ENCODE data around the gene COMP. TPM values are rescaled to one million over a fixed set of nuclear protein-coding genes. Genes with fewer than 3 reads are reported as not detected.

The COMP gene
- total RNA-seq, 1 experiment from 2014 or later: not detected

DNA sequence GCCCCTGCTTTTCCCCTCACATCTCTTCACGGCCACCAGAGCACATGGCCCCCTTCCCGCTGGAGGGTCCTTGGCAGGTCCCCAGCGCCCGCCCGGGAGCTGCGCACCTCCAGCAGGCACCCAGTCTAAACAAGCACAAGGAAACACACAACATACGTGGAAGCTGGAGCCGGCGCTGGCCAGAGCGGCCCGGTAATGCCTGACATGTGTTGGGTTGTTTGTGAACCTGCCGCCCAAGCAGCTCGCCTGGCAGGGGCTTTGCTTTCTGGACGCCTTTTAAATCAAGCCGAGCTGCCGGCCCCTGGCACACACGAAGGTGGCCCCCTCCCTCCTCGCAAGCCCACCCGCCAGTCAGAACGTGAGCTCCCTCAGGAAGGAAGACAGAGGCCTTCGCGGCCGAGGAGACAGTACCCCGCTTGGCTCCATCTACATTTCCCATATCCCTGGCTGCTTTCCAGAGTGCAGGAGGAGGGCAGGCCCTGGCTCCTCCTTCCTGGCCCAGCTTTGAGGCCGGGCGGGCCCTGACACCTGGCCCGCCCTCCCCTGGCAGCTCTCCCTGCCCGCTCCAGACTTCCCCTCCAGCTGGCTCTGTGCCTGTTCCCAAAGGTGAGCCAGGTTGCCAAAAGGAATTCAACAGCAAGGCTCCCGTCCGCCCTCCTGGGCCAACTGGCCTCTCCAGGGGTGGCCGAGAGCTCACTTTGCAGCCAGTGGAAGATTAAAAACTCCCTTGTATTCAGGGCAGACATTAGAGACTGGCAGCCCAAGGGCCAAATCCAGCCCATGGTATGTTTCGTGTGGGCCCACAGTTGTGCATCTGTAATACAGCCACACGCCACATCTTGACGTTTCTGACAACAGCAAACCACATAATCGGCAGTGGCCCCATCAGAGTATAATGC lies 28.7 kb downstream of the COMP start:
- no peak for DNase-seq (ENCODE audit: low read depth, low spot score)
- in situ Hi-C loops (cut with HindIII; ENCODE audit: low pct_unique_long_range_greater_than_20kb, low sequenced_read_pairs): no loop called here

DNA sequence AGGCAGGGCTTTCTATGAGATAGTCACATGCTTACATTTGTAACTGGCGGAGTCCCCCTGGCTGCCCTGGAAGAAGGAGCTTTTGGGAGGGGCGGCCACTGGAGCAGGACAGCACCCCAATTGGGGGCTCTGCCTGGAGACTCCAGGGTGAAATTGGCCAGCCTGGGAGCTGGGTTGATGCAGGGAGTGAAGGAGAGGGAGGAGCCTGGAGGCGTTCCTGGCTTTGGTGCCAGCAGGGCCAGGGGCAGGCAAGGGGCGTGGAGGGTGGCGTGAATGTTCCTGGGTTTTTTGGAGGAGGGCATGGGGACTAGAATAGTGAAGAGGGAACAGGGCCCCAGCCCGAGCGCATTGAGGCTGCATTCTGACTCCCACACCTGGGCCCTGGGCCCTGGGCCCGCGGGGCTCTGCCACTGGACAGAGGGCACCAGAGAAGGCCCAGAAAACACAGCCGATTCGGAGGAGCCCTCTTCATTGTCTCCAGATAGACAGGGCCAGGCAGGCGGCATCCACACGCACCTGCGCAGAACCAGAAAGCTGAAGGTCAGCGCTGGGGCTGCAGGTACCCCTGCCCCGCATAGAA lies 29.5 kb downstream of the COMP start:
- DNase-seq (ENCODE audit: low read depth, low spot score): no peak
- in situ Hi-C loops (cut with HindIII; ENCODE audit: low pct_unique_long_range_greater_than_20kb, low sequenced_read_pairs): no loop called here

GRCh38 chr19:18760440-18761383 lies 30.4 kb downstream of the COMP start:
- in situ Hi-C loops (cut with HindIII; ENCODE audit: low pct_unique_long_range_greater_than_20kb, low sequenced_read_pairs): no loop called here
- no peak for DNase-seq (ENCODE audit: low read depth, low spot score)

GRCh38 chr19:18759995-18760426 lies 31.1 kb downstream of the COMP start:
- in situ Hi-C loops (cut with HindIII; ENCODE audit: low pct_unique_long_range_greater_than_20kb, low sequenced_read_pairs): no loop called here
- DNase-seq (ENCODE audit: low read depth, low spot score): no peak

- in situ Hi-C loops (cut with HindIII; ENCODE audit: low pct_unique_long_range_greater_than_20kb, low sequenced_read_pairs): no loop called here
- no peak for DNase-seq (ENCODE audit: low read depth, low spot score)
Observed at GRCh38 chr19:18759304-18759994, 31.7 kb downstream of the COMP start.

GRCh38 chr19:18756896-18757295 lies 34.2 kb downstream of the COMP start:
- DNase-seq (ENCODE audit: low read depth, low spot score): no peak
- in situ Hi-C loops (cut with HindIII; ENCODE audit: low pct_unique_long_range_greater_than_20kb, low sequenced_read_pairs): no loop called here

GRCh38 chr19:18754501-18754900 lies 36.6 kb downstream of the COMP start:
- in situ Hi-C loops (cut with HindIII; ENCODE audit: low pct_unique_long_range_greater_than_20kb, low sequenced_read_pairs): no loop called here
- no peak for DNase-seq (ENCODE audit: low read depth, low spot score)

- DNase-seq (ENCODE audit: low read depth, low spot score): no peak
- in situ Hi-C loops (cut with HindIII; ENCODE audit: low pct_unique_long_range_greater_than_20kb, low sequenced_read_pairs): no loop called here
Observed at GRCh38 chr19:18751571-18751970, 39.5 kb downstream of the COMP start.

DNA sequence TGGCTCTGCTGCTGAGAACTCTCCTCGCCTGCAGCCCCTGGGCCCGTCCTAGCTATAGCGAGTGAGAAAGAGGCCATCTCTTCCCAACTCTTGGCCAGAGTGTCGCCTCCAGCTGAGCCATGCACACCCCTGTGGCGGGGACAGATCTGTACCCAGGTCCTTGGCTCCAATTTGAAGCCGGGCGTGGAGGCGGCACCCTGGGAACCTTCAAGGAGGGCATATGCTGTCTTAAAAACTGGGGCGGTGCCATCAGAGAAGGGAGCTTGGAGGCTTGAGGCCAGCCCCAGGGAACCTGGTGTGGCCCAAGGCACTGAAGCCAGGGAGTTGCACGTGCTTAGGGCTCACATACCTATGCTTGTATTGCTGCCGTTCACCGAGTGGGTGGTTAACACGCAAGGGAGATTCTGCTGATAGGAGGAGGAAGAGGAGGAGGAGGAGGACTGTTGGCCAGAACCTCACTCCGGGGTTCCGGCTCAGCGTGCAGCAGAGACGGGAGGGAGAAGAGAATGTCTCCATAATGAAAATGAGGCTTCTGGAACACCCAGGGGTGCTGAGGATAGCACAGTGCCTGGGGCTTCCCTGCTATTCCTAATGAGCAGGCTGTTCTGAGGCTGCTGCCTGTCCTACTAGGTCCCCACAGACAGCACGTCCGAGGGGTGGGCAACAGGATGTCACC lies 40.7 kb downstream of the COMP start:
- no peak for DNase-seq (ENCODE audit: low read depth, low spot score)
- in situ Hi-C loops (cut with HindIII; ENCODE audit: low pct_unique_long_range_greater_than_20kb, low sequenced_read_pairs): no loop called here

DNA sequence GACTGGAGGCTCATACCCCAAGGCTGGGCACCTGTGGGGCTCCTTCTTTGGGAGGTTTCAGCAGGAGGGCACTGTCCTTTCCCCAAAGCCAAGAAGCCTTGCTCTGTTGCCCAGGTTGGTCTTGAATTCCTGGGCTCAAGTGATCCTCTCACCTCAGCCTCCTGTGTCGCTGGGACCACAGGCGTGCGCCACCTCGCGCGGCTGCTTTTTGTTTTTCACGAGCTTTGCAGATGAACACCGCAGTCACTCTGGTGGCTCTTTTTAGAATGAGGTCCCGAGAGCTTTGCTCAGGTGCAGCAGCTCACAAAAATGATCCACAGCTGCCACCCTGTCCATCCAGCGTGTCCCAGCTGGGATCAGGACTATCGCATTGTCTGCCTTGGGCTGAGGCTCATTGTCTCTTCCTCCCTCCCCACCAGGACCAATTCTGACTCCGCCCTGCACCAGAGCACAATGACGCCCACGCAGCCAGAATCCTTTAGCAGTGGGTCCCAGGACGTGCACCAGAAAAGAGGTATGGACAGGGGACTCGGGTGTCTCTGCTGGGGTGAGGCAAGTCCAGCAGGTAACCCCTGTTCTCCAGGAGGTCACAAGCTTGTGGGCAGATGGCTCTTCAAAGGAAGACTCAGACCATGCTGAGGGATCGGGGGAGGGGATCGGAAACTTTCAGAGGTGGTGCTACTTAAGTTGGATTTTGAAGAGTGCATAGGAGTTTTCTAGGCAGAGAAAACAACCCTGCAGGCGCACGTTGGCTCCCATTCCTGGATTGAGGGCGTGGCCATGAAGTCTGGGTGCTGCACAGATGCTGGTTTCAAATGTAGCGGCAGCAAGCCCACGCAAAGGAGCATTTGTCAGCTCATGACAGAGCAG lies 41.5 kb downstream of the COMP start:
- no peak for DNase-seq (ENCODE audit: low read depth, low spot score)
- in situ Hi-C loops (cut with HindIII; ENCODE audit: low pct_unique_long_range_greater_than_20kb, low sequenced_read_pairs): no loop called here

GRCh38 chr19:18746401-18747325 lies 44.4 kb downstream of the COMP start:
- in situ Hi-C loops (cut with HindIII; ENCODE audit: low pct_unique_long_range_greater_than_20kb, low sequenced_read_pairs): no loop called here
- DNase-seq (ENCODE audit: low read depth, low spot score): no peak

DNA sequence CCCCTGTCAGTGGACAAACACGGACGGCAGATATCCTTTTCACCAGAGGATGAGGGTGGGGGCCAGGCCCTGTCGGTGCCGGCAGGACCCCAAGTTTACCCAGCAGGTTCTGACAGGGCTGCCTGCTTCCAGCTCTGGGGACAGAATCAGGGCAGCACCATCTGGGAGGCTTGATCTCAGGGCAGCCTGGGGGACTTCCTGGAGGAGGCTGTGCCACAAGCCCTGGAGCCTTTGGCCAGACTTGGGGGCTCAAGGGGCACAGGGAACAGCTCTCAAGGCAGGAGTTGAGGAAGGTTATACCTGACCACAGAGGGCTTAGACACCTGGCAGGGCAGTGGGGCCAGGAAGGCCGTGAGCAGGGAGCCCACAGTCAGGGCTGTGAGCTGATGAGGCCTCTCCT lies 45.2 kb downstream of the COMP start:
- DNase-seq (ENCODE audit: low read depth, low spot score): no peak
- in situ Hi-C loops (cut with HindIII; ENCODE audit: low pct_unique_long_range_greater_than_20kb, low sequenced_read_pairs): no loop called here

GRCh38 chr19:18745012-18745735 lies 45.9 kb downstream of the COMP start:
- in situ Hi-C loops (cut with HindIII; ENCODE audit: low pct_unique_long_range_greater_than_20kb, low sequenced_read_pairs): no loop called here

GRCh38 chr19:18743784-18744418 lies 47.2 kb downstream of the COMP start:
- in situ Hi-C loops (cut with HindIII; ENCODE audit: low pct_unique_long_range_greater_than_20kb, low sequenced_read_pairs): no loop called here
- no peak for DNase-seq (ENCODE audit: low read depth, low spot score)

More at GRCh38 chr19:18745012-18745735, 45.9 kb downstream of the COMP start:
- no peak for DNase-seq (ENCODE audit: low read depth, low spot score)

Measured in SK-MEL-5 (cell line).